GM23248 (cell line): Measurements from ENCODE around the gene DAAM1. TPM values are rescaled to one million over a fixed set of nuclear protein-coding genes. Genes with fewer than 3 reads are reported as not detected.
A peak's percentile ranks its signal among the peaks of the same experiment; 100 is the strongest.

Experiments used
- DNase-seq: peaks from one replicate; pipeline ENCODE4 v3.0.0-alpha.2; 2015
- H2AFZ ChIP-seq: fragments of 200-600 bp; sonication (generic); 2 replicates; pipeline ENCODE4 v1.6.1; 2016; ENCODE audit warnings: antibody characterized with exemption
- H3F3A ChIP-seq: fragments of 200-600 bp; sonication (generic); 2 replicates; pipeline ENCODE4 v1.6.1; 2016; ENCODE audit warnings: mild to moderate bottlenecking, antibody characterized with exemption, mixed run types; ENCODE audit not compliant: insufficient read depth
- H3K27ac ChIP-seq: fragments of 200-600 bp; sonication (generic); 2 replicates; pipeline ENCODE4 v1.5.1; 2016; ENCODE audit warnings: mild to moderate bottlenecking
- H3K27me3 ChIP-seq: fragments of 200-600 bp; sonication (generic); replicated peaks from 2 replicates; pipeline ENCODE4 v1.6.1; 2016; ENCODE audit warnings: mild to moderate bottlenecking; ENCODE audit not compliant: insufficient read depth
- H3K36me3 ChIP-seq: fragments of 200-600 bp; sonication (generic); 2 replicates; pipeline ENCODE4 v1.6.1; 2016; ENCODE audit warnings: low read depth, mild to moderate bottlenecking
- H3K4me1 ChIP-seq: fragments of 200-600 bp; sonication (generic); 2 replicates; pipeline ENCODE4 v1.6.1; 2016; ENCODE audit warnings: mild to moderate bottlenecking; ENCODE audit not compliant: insufficient read depth
- H3K4me2 ChIP-seq: fragments of 200-600 bp; sonication (generic); one replicate; pipeline ENCODE4 v1.6.1; 2016; ENCODE audit warnings: mild to moderate bottlenecking; ENCODE audit not compliant: unreplicated experiment
- H3K4me3 ChIP-seq: fragments of 200-600 bp; sonication (generic); 2 replicates; pipeline ENCODE4 v1.5.1; 2016; ENCODE audit warnings: mild to moderate bottlenecking
- H3K79me2 ChIP-seq: fragments of 200-600 bp; sonication (generic); 2 replicates; pipeline ENCODE4 v1.6.1; 2016; ENCODE audit warnings: mild to moderate bottlenecking; ENCODE audit not compliant: insufficient read depth
- H3K9ac ChIP-seq: fragments of 200-600 bp; sonication (generic); 2 replicates; pipeline ENCODE4 v1.6.1; 2016; ENCODE audit warnings: mild to moderate bottlenecking
- H3K9me2 ChIP-seq: fragments of 200-600 bp; sonication (generic); 2 replicates; pipeline ENCODE4 v1.6.1; 2016; ENCODE audit warnings: mixed run types, mild to moderate bottlenecking, moderate library complexity; ENCODE audit not compliant: insufficient read depth
- H3K9me3 ChIP-seq: fragments of 200-600 bp; sonication (generic); one replicate; pipeline ENCODE4 v1.6.1; 2017; ENCODE audit warnings: low read depth
- H4K20me1 ChIP-seq: fragments of 200-600 bp; sonication (generic); 2 replicates; pipeline ENCODE4 v1.6.0; 2016; ENCODE audit not compliant: insufficient read depth
- EZH2 ChIP-seq: fragments of 200-600 bp; sonication (generic); IDR thresholded peaks from 2 replicates; pipeline ENCODE4 v1.6.1; 2018; ENCODE audit warnings: antibody characterized with exemption, mild to moderate bottlenecking; ENCODE audit not compliant: insufficient read depth, poor library complexity, severe bottlenecking
- EZH2phosphoT487 ChIP-seq: fragments of 200-600 bp; sonication (generic); IDR thresholded peaks from 2 replicates; pipeline ENCODE4 v1.6.1; 2018; ENCODE audit warnings: antibody characterized with exemption, moderate library complexity, mild to moderate bottlenecking, low read depth; ENCODE audit not compliant: insufficient read depth
- WGBS, 2 experiments: methylation state at CpG; one replicate each; pipeline ENCODE4 v1.1.6; 2015 to 2017; ENCODE audit warnings: low lambda C conversion rate in 2 of 2, low coverage in 1 of 2; ENCODE audit errors: missing lambda C conversion rate in 2 of 2; 5-methylcytosine and 5-hydroxymethylcytosine counted together
- in situ Hi-C: fragments of 300-500 bp; cut with MboI; formaldehyde crosslinking; loops from 2 replicates; pipeline ENCODE4 v1.15.0; 2020
- polyA plus RNA-seq: library from polyadenylated mRNA; unstranded; fragments of >200 nt; fragmentation: Nextera tagmentation; extraction: Ambion mirVana; gene quantifications from 2 replicates; pipeline ENCODE4 v1.2.1, GENCODE V29; 2016
- total RNA-seq: library from RNA; depleted of rRNA; stranded (reverse); fragments of >200 nt; shearing (Covaris generic); gene quantifications from 2 replicates; pipeline ENCODE4 v1.2.3, GENCODE V29; 2014

The DAAM1 gene
- total and polyA plus RNA-seq, 2 experiments from 2014 or later, result 17.4 to 17.5 TPM

GRCh38 chr14:59344016-59344415 is 155.5 kb downstream of the DAAM1 start:
- H3K4me2 ChIP-seq, result no peak overlapping the region
- no peaks in the 10 kb centered on the region for H3K27me3 ChIP-seq
- no peak overlapping the region for H2AFZ ChIP-seq
- WGBS, 2 experiments, result 95 to 97% methylated on average over 4 of the region's 4 CpGs
- TF ChIP-seq EZH2 (no peak), EZH2phosphoT487 (no peak)
- H3K9ac ChIP-seq, result no peak overlapping the region
- in situ Hi-C loops, result no loop called here
- H3K9me2 ChIP-seq, result no peaks in the 10 kb centered on the region
- H3K27ac ChIP-seq, result no peak overlapping the region
- no peaks in the 10 kb centered on the region for H3K79me2 ChIP-seq
- peaks cover 19% of the 10 kb centered on the region for H3K36me3 ChIP-seq
- H3K9me3 ChIP-seq, result no peaks in the 10 kb centered on the region
- peaks cover 16% of the 10 kb centered on the region for H3F3A ChIP-seq
- peaks cover 16% of the 10 kb centered on the region for H3K4me1 ChIP-seq
- H3K4me3 ChIP-seq, result no peak overlapping the region
- no peak for DNase-seq
- no peaks in the 10 kb centered on the region for H4K20me1 ChIP-seq

- H3K9me3 ChIP-seq, result no peaks in the 10 kb centered on the region
- H3K9me2 ChIP-seq, result no peaks in the 10 kb centered on the region
- 65 to 68% methylated on average over 10 of the region's 10 CpGs for WGBS, 2 experiments
- no peak overlapping the region for H3K9ac ChIP-seq
- TF ChIP-seq EZH2 (no peak), EZH2phosphoT487 (no peak)
- peaks cover 16% of the 10 kb centered on the region for H3K4me1 ChIP-seq
- no peak overlapping the region for H3K4me3 ChIP-seq
- H3K27ac ChIP-seq, result no peak overlapping the region
- H3K36me3 ChIP-seq, result peaks cover 19% of the 10 kb centered on the region
- H3F3A ChIP-seq, result peaks cover 13% of the 10 kb centered on the region
- H3K79me2 ChIP-seq, result no peaks in the 10 kb centered on the region
- no peak for DNase-seq
- in situ Hi-C loops, result no loop called here
- H4K20me1 ChIP-seq, result no peaks in the 10 kb centered on the region
- no peaks in the 10 kb centered on the region for H3K27me3 ChIP-seq
- no peak overlapping the region for H3K4me2 ChIP-seq
- no peak overlapping the region for H2AFZ ChIP-seq
These were observed 156.4 kb downstream of the DAAM1 start for GRCh38 chr14:59344691-59345455.

- TF ChIP-seq EZH2phosphoT487 (no peak), EZH2 (no peak)
- H3K27ac ChIP-seq, result no peak overlapping the region
- H3K36me3 ChIP-seq, result peaks cover 15% of the 10 kb centered on the region
- H3K9me2 ChIP-seq, result no peaks in the 10 kb centered on the region
- H3K9me3 ChIP-seq, result no peaks in the 10 kb centered on the region
- H3K4me1 ChIP-seq, result peaks cover 16% of the 10 kb centered on the region
- no peaks in the 10 kb centered on the region for H3K27me3 ChIP-seq
- WGBS, 2 experiments, result 100% methylated on average over 1 of the region's 1 CpG
- in situ Hi-C loops, result no loop called here
- H3F3A ChIP-seq, result peaks cover 13% of the 10 kb centered on the region
- DNase-seq, result no peak
- no peak overlapping the region for H3K9ac ChIP-seq
- H3K4me2 ChIP-seq, result no peak overlapping the region
- H4K20me1 ChIP-seq, result no peaks in the 10 kb centered on the region
- no peak overlapping the region for H2AFZ ChIP-seq
- H3K4me3 ChIP-seq, result no peak overlapping the region
- no peaks in the 10 kb centered on the region for H3K79me2 ChIP-seq
These were observed 157.9 kb downstream of the DAAM1 start for GRCh38 chr14:59346329-59346728.

- Histone ChIP-seq H3K27me3 (no peaks in the 10 kb centered on the region), H3K4me1 (peaks cover 16% of the 10 kb centered on the region), H3K4me2 (peak overlapping the region; percentile 16), H3K79me2 (no peaks in the 10 kb centered on the region), H4K20me1 (no peaks in the 10 kb centered on the region), H3K4me3 (no peak overlapping the region), H3K9me3 (no peaks in the 10 kb centered on the region), H3K36me3 (peaks cover 15% of the 10 kb centered on the region), H3K27ac (peak overlapping the region; percentile 32), H2AFZ (no peak overlapping the region), H3K9ac (no peak overlapping the region), H3F3A (peaks cover 13% of the 10 kb centered on the region), H3K9me2 (no peaks in the 10 kb centered on the region)
- in situ Hi-C loops, result no loop called here
- peak; percentile 50 for DNase-seq
- TF ChIP-seq EZH2 (no peak), EZH2phosphoT487 (no peak)
- 52 to 54% methylated on average over 5 of the region's 5 CpGs for WGBS, 2 experiments
These were observed 158.5 kb downstream of the DAAM1 start for GRCh38 chr14:59346796-59347510.
